HEK293 (cell line): ENCODE results near the gene EGFLAM.
A peak's percentile ranks its signal among the peaks of the same experiment; 100 is the strongest.
"Not testable (repeated sequence)": the region's sequence is repeated elsewhere in the genome, so short reads cannot be mapped to it uniquely, and the experiment has no call there.

Experiments used
- CTCF ChIA-PET: fragments of 350-600 bp; formaldehyde crosslinking; extraction: SDS; loops from one replicate; lab custom pipeline; 2021; ENCODE audit warnings: antibody characterized with exemption; lab: Yijun Ruan, JAX
- POLR2A ChIA-PET: fragments of 300-600 bp; formaldehyde crosslinking; extraction: SDS; loops from one replicate; lab custom pipeline; 2020; ENCODE audit warnings: antibody characterized with exemption, inconsistent platforms; lab: Yijun Ruan, JAX
- H3K27ac ChIP-seq: fragments of 200-500 bp; sonication (Bioruptor generic); 2 replicates; pipeline ENCODE4 v1.5.1; 2014; ENCODE audit warnings: low read depth, low read length, control low read depth, inconsistent platforms; ENCODE audit errors: extremely low read depth
- H3K36me3 ChIP-seq, 2 experiments: fragments of 200-500 bp in 1 of 2; sonication (Bioruptor generic) in 1 of 2; 1 replicate in 1 of 2; 2 replicates in 1 of 2; pipeline ENCODE4 v1.5.1; 2014 to 2017; ENCODE audit warnings: inconsistent platforms in 2 of 2, low read length in 2 of 2; ENCODE audit not compliant: control insufficient read depth in 2 of 2, insufficient read depth in 1 of 2
- H3K4me1 ChIP-seq: fragments of 200-500 bp; sonication (Bioruptor generic); 2 replicates; pipeline ENCODE4 v1.5.1; 2014; ENCODE audit warnings: mild to moderate bottlenecking, low read length, inconsistent platforms; ENCODE audit not compliant: control insufficient read depth, insufficient read depth
- H3K4me3 ChIP-seq: 2 replicates; pipeline ENCODE4 v1.5.1; 2011; ENCODE audit warnings: low read depth, mild to moderate bottlenecking, control low read depth, low read length, moderate library complexity
- H3K9me3 ChIP-seq: fragments of 200-500 bp; sonication (Bioruptor generic); 2 replicates; pipeline ENCODE4 v1.5.1; 2014; ENCODE audit warnings: low read depth, low read length, inconsistent platforms; ENCODE audit not compliant: control insufficient read depth, insufficient read depth
- ATF2 ChIP-seq: fragments of 450-650 bp; formaldehyde crosslinking; IDR thresholded peaks from 2 replicates; pipeline ENCODE4 v1.5.1; 2016; ENCODE audit warnings: missing biosample characterization, missing genetic modification characterization, low read depth
- BCL6B ChIP-seq: fragments of 450-650 bp; formaldehyde crosslinking; IDR thresholded peaks from 2 replicates; pipeline ENCODE4 v1.5.1; 2017; ENCODE audit warnings: missing biosample characterization, missing genetic modification characterization
- PRDM6 ChIP-seq: fragments of 450-650 bp; formaldehyde crosslinking; IDR thresholded peaks from 2 replicates; pipeline ENCODE4 v1.5.1; 2017; ENCODE audit warnings: missing biosample characterization, missing genetic modification characterization
- REPIN1 ChIP-seq: fragments of 450-650 bp; formaldehyde crosslinking; IDR thresholded peaks from 2 replicates; pipeline ENCODE4 v1.5.1; 2017; ENCODE audit warnings: missing biosample characterization, missing genetic modification characterization, low read depth
- ZBTB7A ChIP-seq: fragments of 450-650 bp; formaldehyde crosslinking; IDR thresholded peaks from 2 replicates; pipeline ENCODE4 v1.5.1; 2016; ENCODE audit warnings: low read depth, missing biosample characterization, missing genetic modification characterization
- ZIC2 ChIP-seq: fragments of 450-650 bp; formaldehyde crosslinking; IDR thresholded peaks from 2 replicates; pipeline ENCODE4 v1.5.1; 2016; ENCODE audit warnings: missing biosample characterization, missing genetic modification characterization
- ZNF132 ChIP-seq: fragments of 450-650 bp; formaldehyde crosslinking; IDR thresholded peaks from 2 replicates; pipeline ENCODE4 v1.5.1; 2017; ENCODE audit warnings: missing biosample characterization, missing genetic modification characterization, borderline replicate concordance
- ZNF280C ChIP-seq: fragments of 450-650 bp; formaldehyde crosslinking; IDR thresholded peaks from 2 replicates; pipeline ENCODE4 v1.5.1; 2016; ENCODE audit warnings: missing biosample characterization, missing genetic modification characterization
- ZNF302 ChIP-seq: fragments of 450-650 bp; formaldehyde crosslinking; IDR thresholded peaks from 2 replicates; pipeline ENCODE4 v1.5.1; 2016; ENCODE audit warnings: missing biosample characterization, missing genetic modification characterization, low read depth
- ZNF37A ChIP-seq: fragments of 450-650 bp; IDR thresholded peaks from 2 replicates; pipeline ENCODE4 v1.5.1; 2018; ENCODE audit warnings: missing biosample characterization, missing genetic modification characterization
- ZNF426 ChIP-seq: fragments of 450-650 bp; formaldehyde crosslinking; IDR thresholded peaks from 2 replicates; pipeline ENCODE4 v1.5.1; 2017; ENCODE audit warnings: missing biosample characterization, missing genetic modification characterization, mild to moderate bottlenecking, inconsistent platforms, moderate library complexity
- ZNF48 ChIP-seq: fragments of 450-650 bp; formaldehyde crosslinking; IDR thresholded peaks from 2 replicates; pipeline ENCODE4 v1.5.1; 2016; ENCODE audit warnings: missing biosample characterization, missing genetic modification characterization
- ZNF488 ChIP-seq: fragments of 450-650 bp; formaldehyde crosslinking; IDR thresholded peaks from 2 replicates; pipeline ENCODE4 v1.5.1; 2016; ENCODE audit warnings: missing biosample characterization, missing genetic modification characterization
- ZNF610 ChIP-seq: fragments of 450-650 bp; formaldehyde crosslinking; IDR thresholded peaks from 2 replicates; pipeline ENCODE4 v1.5.1; 2016; ENCODE audit warnings: missing biosample characterization, missing genetic modification characterization, borderline replicate concordance
- ZNF621 ChIP-seq: fragments of 450-650 bp; formaldehyde crosslinking; IDR thresholded peaks from 2 replicates; pipeline ENCODE4 v1.5.1; 2017; ENCODE audit warnings: missing biosample characterization, missing genetic modification characterization
- ZNF629 ChIP-seq: fragments of 450-650 bp; formaldehyde crosslinking; IDR thresholded peaks from 2 replicates; pipeline ENCODE4 v1.5.1; 2017; ENCODE audit warnings: missing biosample characterization, missing genetic modification characterization
- ZNF645 ChIP-seq: fragments of 450-650 bp; formaldehyde crosslinking; IDR thresholded peaks from 2 replicates; pipeline ENCODE4; 2016; ENCODE audit warnings: missing biosample characterization, missing genetic modification characterization
- ZNF830 ChIP-seq: fragments of 450-650 bp; IDR thresholded peaks from 2 replicates; pipeline ENCODE4 v1.5.0; 2018; ENCODE audit warnings: missing biosample characterization, missing genetic modification characterization, low read depth, mild to moderate bottlenecking, moderate library complexity

EGFLAM gene

GRCh38 chr5:38331831-38332230, 73.5 kb downstream of the EGFLAM start (continued):
- TF ChIP-seq ZNF645 (tag by site-specific recombination) (no peak), ZBTB7A (tag by site-specific recombination) (no peak), ZNF280C (tag by site-specific recombination) (no peak), ZNF48 (tag by site-specific recombination) (no peak), ZNF610 (tag by site-specific recombination) (no peak), ZNF621 (tag by site-specific recombination) (no peak), ZNF37A (no peak)
- TF ChIP-seq, all 188 proteins: peak for 0

GRCh38 chr5:38333181-38333580, 74.8 kb downstream of the EGFLAM start:
- POLR2A ChIA-PET, H3K27ac ChIP-seq, H3K4me1 ChIP-seq, H3K36me3 ChIP-seq, H3K4me3 ChIP-seq, H3K9me3 ChIP-seq: not testable (repeated sequence)
- CTCF ChIA-PET = interaction anchor here (1.8 kb wide), 1 partner anchor 67 kb away, joined by 5 read pairs; no protein-coding TSS in a partner anchor

GRCh38 chr5:38338455-38338854, 80.1 kb downstream of the EGFLAM start:
- no peak overlapping the region for H3K27ac ChIP-seq
- H3K9me3 ChIP-seq = no peaks in the 10 kb centered on the region
- TF ChIP-seq ZIC2 (tag by site-specific recombination) = peak; percentile 91
- TF ChIP-seq REPIN1 = no peak
- POLR2A ChIA-PET = no interaction called here
- CTCF ChIA-PET = no interaction called here
- no peaks in the 10 kb centered on the region for H3K36me3 ChIP-seq
- H3K4me1 ChIP-seq = no peaks in the 10 kb centered on the region
- H3K4me3 ChIP-seq = no peak overlapping the region

GRCh38 chr5:38339446-38339845, 81.1 kb downstream of the EGFLAM start:
- CTCF ChIA-PET = interaction anchor here (0.9 kb wide), 2 partner anchors 43 to 74 kb away, joined by 3 to 4 read pairs; no protein-coding TSS in a partner anchor
- TF ChIP-seq ATF2 (tag by site-specific recombination) = peak; percentile 64; the same call in 1 of the 2 replicates
- TF ChIP-seq ZNF488 = no peak
- TF ChIP-seq, all 188 proteins: peak for 1

GRCh38 chr5:38341056-38341455, 82.7 kb downstream of the EGFLAM start:
- CTCF ChIA-PET = no interaction called here
- Histone ChIP-seq H3K4me1 (no peaks in the 10 kb centered on the region), H3K36me3 (no peaks in the 10 kb centered on the region), H3K4me3 (no peak overlapping the region), H3K27ac (no peak overlapping the region), H3K9me3 (no peaks in the 10 kb centered on the region)
- POLR2A ChIA-PET = no interaction called here
- no peak for TF ChIP-seq ZNF830 (tag by site-specific recombination)
- TF ChIP-seq BCL6B (tag by site-specific recombination) = no peak
- TF ChIP-seq ZNF132 = no peak
- no peak for TF ChIP-seq ZNF426 (tag by site-specific recombination)
- no peak for TF ChIP-seq PRDM6 (tag by site-specific recombination)
- TF ChIP-seq ZNF629 (tag by site-specific recombination) = no peak
- TF ChIP-seq ZNF302 (tag by site-specific recombination) = no peak

More at GRCh38 chr5:38339446-38339845, 81.1 kb downstream of the EGFLAM start:
- POLR2A ChIA-PET = no interaction called here
- no peaks in the 10 kb centered on the region for H3K4me1 ChIP-seq
- no peaks in the 10 kb centered on the region for H3K36me3 ChIP-seq
- no peak overlapping the region for H3K4me3 ChIP-seq
- no peak overlapping the region for H3K27ac ChIP-seq
- no peaks in the 10 kb centered on the region for H3K9me3 ChIP-seq
